ENCODE data around the gene TBX19.

- TF ChIP-seq CTCF (conservative IDR thresholded peaks at IDR 0.05; ENCODE audit: low read depth, low read length) (no peak), EZH2 (IDR thresholded peaks at IDR 0.05; ENCODE audit: low read length, unreplicated experiment) (no peak), EZH2phosphoT487 (IDR thresholded peaks at IDR 0.05; ENCODE audit: borderline replicate concordance, low read length) (no peak)
Observed at GRCh38 chr1:168285521-168285790, 4.8 kb downstream of the TBX19 start.

Data from PC-3 (cell line).